Hepatocyte (in vitro differentiated cells): Measurements from ENCODE around the gene VAV2. TPM values are rescaled to one million over a fixed set of nuclear protein-coding genes. Genes with fewer than 3 reads are reported as not detected.

Experiments used
- DNase-seq: peaks from one replicate; pipeline ENCODE4 v3.0.0-alpha.2; 2016; ENCODE audit warnings: low spot score
- H2AFZ ChIP-seq: fragments of 200-600 bp; sonication (generic); 2 replicates; pipeline ENCODE4 v1.6.0; 2016; ENCODE audit warnings: antibody characterized with exemption, mild to moderate bottlenecking
- H3K27ac ChIP-seq: fragments of 200-600 bp; sonication (generic); 2 replicates; pipeline ENCODE4 v1.5.1; 2016; ENCODE audit warnings: mild to moderate bottlenecking
- H3K27me3 ChIP-seq: fragments of 200-600 bp; sonication (generic); 2 replicates; pipeline ENCODE4 v1.6.1; 2016
- H3K36me3 ChIP-seq: fragments of 200-600 bp; sonication (generic); replicated peaks from 2 replicates; pipeline ENCODE4 v1.5.1; 2016; ENCODE audit warnings: low read depth; ENCODE audit not compliant: insufficient read depth
- H3K4me1 ChIP-seq: fragments of 200-600 bp; sonication (generic); 2 replicates; pipeline ENCODE4 v1.5.1; 2016; ENCODE audit warnings: mild to moderate bottlenecking, moderate library complexity; ENCODE audit not compliant: insufficient read depth
- H3K4me2 ChIP-seq: fragments of 200-600 bp; sonication (generic); 2 replicates; pipeline ENCODE4 v1.6.0; 2016
- H3K4me3 ChIP-seq: fragments of 200-600 bp; sonication (generic); 2 replicates; pipeline ENCODE4 v1.5.1; 2016; ENCODE audit warnings: mild to moderate bottlenecking
- H3K79me2 ChIP-seq: fragments of 200-600 bp; sonication (generic); 2 replicates; pipeline ENCODE4 v1.6.0; 2017; ENCODE audit warnings: mild to moderate bottlenecking
- H3K9me2 ChIP-seq: fragments of 200-600 bp; sonication (generic); replicated peaks from 2 replicates; pipeline ENCODE4 v1.6.0; 2017; ENCODE audit warnings: mild to moderate bottlenecking; ENCODE audit not compliant: insufficient read depth
- H3K9me3 ChIP-seq: fragments of 200-600 bp; sonication (generic); 2 replicates; pipeline ENCODE4 v1.5.1; 2016; ENCODE audit warnings: low read depth, mild to moderate bottlenecking
- H4K20me1 ChIP-seq: fragments of 200-600 bp; sonication (generic); 2 replicates; pipeline ENCODE4 v1.6.0; 2016; ENCODE audit warnings: mild to moderate bottlenecking; ENCODE audit not compliant: insufficient read depth, poor library complexity, severe bottlenecking
- CTCF ChIP-seq: fragments of 200-600 bp; sonication (generic); IDR thresholded peaks from 2 replicates; pipeline ENCODE4 v1.5.1; 2016; ENCODE audit warnings: antibody characterized with exemption, mild to moderate bottlenecking; ENCODE audit not compliant: poor library complexity
- EZH2 ChIP-seq: fragments of 200-600 bp; sonication (generic); IDR thresholded peaks from 2 replicates; pipeline ENCODE4 v1.6.1; 2016; ENCODE audit warnings: antibody characterized with exemption, mild to moderate bottlenecking, borderline replicate concordance
- EZH2phosphoT487 ChIP-seq: fragments of 200-600 bp; sonication (generic); IDR thresholded peaks from one replicate; pipeline ENCODE4 v1.6.1; 2018; ENCODE audit warnings: antibody characterized with exemption, mild to moderate bottlenecking, low read depth, moderate library complexity; ENCODE audit not compliant: unreplicated experiment, severe bottlenecking
- WGBS: methylation state at CpG from one replicate; pipeline ENCODE4 v1.1.6; 2016; ENCODE audit warnings: low lambda C conversion rate; ENCODE audit errors: missing lambda C conversion rate; 5-methylcytosine and 5-hydroxymethylcytosine counted together
- polyA plus RNA-seq: library from polyadenylated mRNA; unstranded; fragments of >200 nt; fragmentation: Nextera tagmentation; extraction: Ambion mirVana; gene quantifications from 2 replicates; pipeline ENCODE4 v1.2.1, GENCODE V29; 2016
- total RNA-seq: library from RNA; depleted of rRNA; stranded (reverse); fragments of >200 nt; gene quantifications from 2 replicates; pipeline ENCODE4 v1.2.3, GENCODE V29; 2014

Gene VAV2
- total and polyA plus RNA-seq, 2 experiments from 2014 or later, result 24.9 to 27.7 TPM

GRCh38 chr9:133728856-133729616 is 263.1 kb downstream of the VAV2 start:
- Histone ChIP-seq H3K36me3 (no peaks in the 10 kb centered on the region), H3K9me3 (no peaks in the 10 kb centered on the region), H4K20me1 (no peaks in the 10 kb centered on the region), H3K27ac (no peak overlapping the region), H3K27me3 (no peaks in the 10 kb centered on the region), H3K4me2 (no peak overlapping the region), H2AFZ (no peak overlapping the region), H3K4me1 (no peaks in the 10 kb centered on the region), H3K79me2 (no peaks in the 10 kb centered on the region), H3K4me3 (no peak overlapping the region), H3K9me2 (no peaks in the 10 kb centered on the region)
- no peak for TF ChIP-seq EZH2
- no peak for TF ChIP-seq EZH2phosphoT487
- TF ChIP-seq CTCF, result no peak
- DNase-seq, result no peak
- 88% methylated on average over 8 of the region's 10 CpGs for WGBS

- no peak overlapping the region for H3K27ac ChIP-seq
- no peak for TF ChIP-seq CTCF
- TF ChIP-seq EZH2phosphoT487, result no peak
- no peak for TF ChIP-seq EZH2
- WGBS, result 91% methylated on average over 18 of the region's 18 CpGs
Measured at GRCh38 chr9:133727876-133728441, 264.2 kb downstream of the VAV2 start.

GRCh38 chr9:133727277-133727875 is 264.7 kb downstream of the VAV2 start:
- no peak for TF ChIP-seq EZH2phosphoT487
- TF ChIP-seq EZH2, result no peak
- peak; percentile 9 for TF ChIP-seq CTCF
- no peaks in the 10 kb centered on the region for H4K20me1 ChIP-seq
- H3K79me2 ChIP-seq, result no peaks in the 10 kb centered on the region
- H3K9me2 ChIP-seq, result no peaks in the 10 kb centered on the region
- no peaks in the 10 kb centered on the region for H3K27me3 ChIP-seq
- DNase-seq, result peak; percentile 13
- H3K4me3 ChIP-seq, result no peak overlapping the region
- H3K27ac ChIP-seq, result no peak overlapping the region
- H3K9me3 ChIP-seq, result no peaks in the 10 kb centered on the region
- H3K36me3 ChIP-seq, result no peaks in the 10 kb centered on the region
- H3K4me1 ChIP-seq, result no peaks in the 10 kb centered on the region
- WGBS, result 72% methylated on average over 10 of the region's 10 CpGs
- no peak overlapping the region for H2AFZ ChIP-seq
- H3K4me2 ChIP-seq, result no peak overlapping the region

More at GRCh38 chr9:133727876-133728441, 264.2 kb downstream of the VAV2 start:
- Histone ChIP-seq H4K20me1 (no peaks in the 10 kb centered on the region), H3K9me2 (no peaks in the 10 kb centered on the region), H3K4me2 (no peak overlapping the region), H3K27me3 (no peaks in the 10 kb centered on the region), H3K4me3 (no peak overlapping the region), H3K4me1 (no peaks in the 10 kb centered on the region), H3K9me3 (no peaks in the 10 kb centered on the region), H3K36me3 (no peaks in the 10 kb centered on the region), H3K79me2 (no peaks in the 10 kb centered on the region), H2AFZ (no peak overlapping the region)
- DNase-seq, result no peak
